Calu3 (cell line): Measurements from ENCODE around the gene GDNF. TPM values are rescaled to one million over a fixed set of nuclear protein-coding genes. Genes with fewer than 3 reads are reported as not detected.

ENCODE experiments used
- BruUV-seq: library from RNA; stranded (reverse); fragments of 400-500 nt; replicated peaks from 2 replicates; lab custom pipeline; 2021; lab: Mats Ljungman, UMichigan
- CTCF ChIA-PET: fragments of 300-600 bp; sonication (Branson Sonifier 250); formaldehyde crosslinking; loops from one replicate; lab custom pipeline; 2022; ENCODE audit warnings: antibody characterized with exemption; lab: Charles Lee
- DNase-seq: peaks from one replicate; pipeline ENCODE4 v3.0.0; 2022
- H3K27ac Mint-ChIP-seq: one replicate; pipeline ENCODE4 v1.8.0; 2022; ENCODE audit warnings: mixed read lengths; ENCODE audit not compliant: unreplicated experiment
- H3K27me3 Mint-ChIP-seq: one replicate; pipeline ENCODE4 v1.8.0; 2022; ENCODE audit warnings: mixed read lengths; ENCODE audit not compliant: unreplicated experiment
- H3K36me3 Mint-ChIP-seq: one replicate; pipeline ENCODE4 v1.8.0; 2022; ENCODE audit warnings: mild to moderate bottlenecking, moderate library complexity, mixed read lengths; ENCODE audit not compliant: insufficient read depth, unreplicated experiment
- H3K4me1 Mint-ChIP-seq: one replicate; pipeline ENCODE4 v1.8.0; 2022; ENCODE audit warnings: mild to moderate bottlenecking, low read depth, mixed read lengths; ENCODE audit not compliant: unreplicated experiment
- H3K4me3 Mint-ChIP-seq: one replicate; pipeline ENCODE4 v1.8.0; 2022; ENCODE audit warnings: mild to moderate bottlenecking, low read depth, moderate library complexity, mixed read lengths; ENCODE audit not compliant: unreplicated experiment
- H3K9me3 Mint-ChIP-seq: one replicate; pipeline ENCODE4 v1.8.0; 2022; ENCODE audit warnings: low read depth, mixed read lengths; ENCODE audit not compliant: unreplicated experiment
- CTCF ChIP-seq: fragments of 200-600 bp; IDR thresholded peaks from one replicate; pipeline ENCODE4 v1.8.0; 2022; ENCODE audit warnings: antibody characterized with exemption; ENCODE audit not compliant: unreplicated experiment
- intact Hi-C: fragments of 100-400 bp; cut with micrococcal nuclease; formaldehyde crosslinking; loops from one replicate; pipeline ENCODE4 v1.10.0; 2022; ENCODE audit not compliant: unreplicated experiment
- total RNA-seq: library from RNA; stranded (reverse); gene quantifications from 2 replicates; pipeline ENCODE4 v1.2.3, GENCODE V29; 2022

Gene GDNF
- total RNA-seq, 1 experiment from 2014 or later, result not detected

- H3K27me3 Mint-ChIP-seq, result peaks cover 78% of the 10 kb centered on the region
- peak; percentile 30 for TF ChIP-seq CTCF
- no peaks in the 10 kb centered on the region for H3K9me3 Mint-ChIP-seq
- CTCF ChIA-PET, result no interaction called here
- H3K27ac Mint-ChIP-seq, result no peak overlapping the region
- peak overlapping the region; percentile 47 for H3K4me3 Mint-ChIP-seq
- peaks cover 6% of the 10 kb centered on the region for H3K36me3 Mint-ChIP-seq
- no peaks in the 10 kb centered on the region for H3K4me1 Mint-ChIP-seq
- intact Hi-C loops, result loop anchor here (1.0 kb wide), 1 partner anchor 356 kb away; no protein-coding TSS in a partner anchor
- BruUV-seq, result no TSS peak
- DNase-seq, result peak; percentile 60
Measured at GRCh38 chr5:37837414-37838032, 2.3 kb downstream of the GDNF start.

GRCh38 chr5:37836592-37837413 is 3.0 kb downstream of the GDNF start:
- CTCF ChIA-PET, result interaction anchor here (0.9 kb wide), 1 partner anchor 424 kb away, joined by 3 read pairs; no protein-coding TSS in a partner anchor
- Mint-ChIP-seq H3K9me3 (no peaks in the 10 kb centered on the region), H3K36me3 (peaks cover 6% of the 10 kb centered on the region), H3K27me3 (peaks cover 78% of the 10 kb centered on the region), H3K27ac (no peak overlapping the region), H3K4me3 (peak overlapping the region; percentile 47), H3K4me1 (no peaks in the 10 kb centered on the region)
- TF ChIP-seq CTCF, result no peak
- intact Hi-C loops, result loop anchor here (1.0 kb wide), 1 partner anchor 356 kb away; no protein-coding TSS in a partner anchor
- DNase-seq, result no peak
- BruUV-seq, result no TSS peak

GRCh38 chr5:37836235-37836591 is 3.6 kb downstream of the GDNF start:
- H3K4me3 Mint-ChIP-seq, result no peak overlapping the region
- CTCF ChIA-PET, result interaction anchor here (0.9 kb wide), 1 partner anchor 423 kb away, joined by 3 read pairs; no protein-coding TSS in a partner anchor
- peaks cover 6% of the 10 kb centered on the region for H3K36me3 Mint-ChIP-seq
- intact Hi-C loops, result no loop called here
- peaks cover 78% of the 10 kb centered on the region for H3K27me3 Mint-ChIP-seq
- BruUV-seq, result no TSS peak
- H3K27ac Mint-ChIP-seq, result no peak overlapping the region
- H3K4me1 Mint-ChIP-seq, result no peaks in the 10 kb centered on the region
- no peak for TF ChIP-seq CTCF
- H3K9me3 Mint-ChIP-seq, result no peaks in the 10 kb centered on the region
- no peak for DNase-seq

- no peak for TF ChIP-seq CTCF
- Mint-ChIP-seq H3K4me3 (no peak overlapping the region), H3K9me3 (no peaks in the 10 kb centered on the region), H3K36me3 (peaks cover 6% of the 10 kb centered on the region), H3K27ac (no peak overlapping the region), H3K4me1 (no peaks in the 10 kb centered on the region), H3K27me3 (peaks cover 78% of the 10 kb centered on the region)
- BruUV-seq, result no TSS peak
- DNase-seq, result no peak
- intact Hi-C loops, result no loop called here
- CTCF ChIA-PET, result interaction anchor here (0.7 kb wide), 1 partner anchor 14 kb away, joined by 7 read pairs; no protein-coding TSS in a partner anchor
Measured at GRCh38 chr5:37835380-37835973, 4.4 kb downstream of the GDNF start.
